ENCODE measurements around the gene GMPPA. TPM values are rescaled to one million over a fixed set of nuclear protein-coding genes. Genes with fewer than 3 reads are reported as not detected.

GMPPA gene
- total and polyA plus RNA-seq, 9 of the 15 experiments (the other 6 are each of a cell fraction or from before 2014, with no cell fraction given), result 7.0 to 101 (median 66.7) TPM

GRCh38 chr2:219509780-219510511 is 11.3 kb downstream of the GMPPA start (continued):
- TF ChIP-seq MEF2A (IDR thresholded peaks at IDR 0.05; ENCODE audit: control insufficient read depth, low read depth, low read length) (0 out of 2 replicates have a peak, but pooled peaks have one; percentile 33), TAL1 (IDR thresholded peaks at IDR 0.05) (peak; percentile 97), ZKSCAN1 (IDR thresholded peaks at IDR 0.05; ENCODE audit: low read depth, low read length) (0 out of 2 replicates have a peak, but pooled peaks have one; percentile 20), MECOM (CRISPR knock-in tag; IDR thresholded peaks at IDR 0.05) (0 out of 2 replicates have a peak, but pooled peaks have one; percentile 18), WHSC1 (IDR thresholded peaks at IDR 0.05; ENCODE audit: low read length) (no peak), CBX8 (IDR thresholded peaks at IDR 0.05; ENCODE audit: borderline replicate concordance, extremely low read depth, low read depth, low read length, poor library complexity, severe bottlenecking) (no peak), KLF16 (IDR thresholded peaks at IDR 0.05) (peak; percentile 94), RUNX1 (IDR thresholded peaks at IDR 0.05; ENCODE audit: low read depth) (0 out of 2 replicates have a peak, but pooled peaks have one; percentile 82), ZNF174 (CRISPR knock-in tag; IDR thresholded peaks at IDR 0.05) (no peak), ZNF121 (CRISPR knock-in tag; conservative IDR thresholded peaks at IDR 0.05) (no peak), RBBP5 (IDR thresholded peaks at IDR 0.05; ENCODE audit: borderline replicate concordance, insufficient read depth, low read length, poor library complexity, severe bottlenecking) (peak; percentile 54), TFAM (CRISPR knock-in tag; conservative IDR thresholded peaks at IDR 0.05) (no peak), HMG20A (CRISPR knock-in tag; conservative IDR thresholded peaks at IDR 0.05) (no peak), KLF13 (tag; IDR thresholded peaks at IDR 0.05; ENCODE audit: borderline replicate concordance, low read depth) (no peak), TRIM28 (IDR thresholded peaks at IDR 0.05) (no peak; the same call in 1 of the 2 replicates), BHLHE40 (IDR thresholded peaks at IDR 0.05; ENCODE audit: low read length) (peak; percentile 77), RBM14 (IDR thresholded peaks at IDR 0.05; ENCODE audit: borderline replicate concordance, insufficient read depth, low read depth, low read length) (no peak), STAT5A (IDR thresholded peaks at IDR 0.05; ENCODE audit: borderline replicate concordance, low read length) (peak; percentile 86), ETV5 (CRISPR knock-in tag; IDR thresholded peaks at IDR 0.05; ENCODE audit: low read depth) (no peak)
- TF ChIP-seq, protein P1, sequence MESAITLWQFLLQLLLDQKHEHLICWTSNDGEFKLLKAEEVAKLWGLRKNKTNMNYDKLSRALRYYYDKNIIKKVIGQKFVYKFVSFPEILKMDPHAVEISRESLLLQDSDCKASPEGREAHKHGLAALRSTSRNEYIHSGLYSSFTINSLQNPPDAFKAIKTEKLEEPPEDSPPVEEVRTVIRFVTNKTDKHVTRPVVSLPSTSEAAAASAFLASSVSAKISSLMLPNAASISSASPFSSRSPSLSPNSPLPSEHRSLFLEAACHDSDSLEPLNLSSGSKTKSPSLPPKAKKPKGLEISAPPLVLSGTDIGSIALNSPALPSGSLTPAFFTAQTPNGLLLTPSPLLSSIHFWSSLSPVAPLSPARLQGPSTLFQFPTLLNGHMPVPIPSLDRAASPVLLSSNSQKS (CRISPR knock-in tag; IDR thresholded peaks at IDR 0.05), result no peak
- TF ChIP-seq, protein P2, sequence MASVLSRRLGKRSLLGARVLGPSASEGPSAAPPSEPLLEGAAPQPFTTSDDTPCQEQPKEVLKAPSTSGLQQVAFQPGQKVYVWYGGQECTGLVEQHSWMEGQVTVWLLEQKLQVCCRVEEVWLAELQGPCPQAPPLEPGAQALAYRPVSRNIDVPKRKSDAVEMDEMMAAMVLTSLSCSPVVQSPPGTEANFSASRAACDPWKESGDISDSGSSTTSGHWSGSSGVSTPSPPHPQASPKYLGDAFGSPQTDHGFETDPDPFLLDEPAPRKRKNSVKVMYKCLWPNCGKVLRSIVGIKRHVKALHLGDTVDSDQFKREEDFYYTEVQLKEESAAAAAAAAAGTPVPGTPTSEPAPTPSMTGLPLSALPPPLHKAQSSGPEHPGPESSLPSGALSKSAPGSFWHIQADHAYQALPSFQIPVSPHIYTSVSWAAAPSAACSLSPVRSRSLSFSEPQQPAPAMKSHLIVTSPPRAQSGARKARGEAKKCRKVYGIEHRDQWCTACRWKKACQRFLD (CRISPR knock-in tag; IDR thresholded peaks at IDR 0.05), result peak; percentile 68; the same call in 1 of the 2 replicates
- TF ChIP-seq, protein P3, sequence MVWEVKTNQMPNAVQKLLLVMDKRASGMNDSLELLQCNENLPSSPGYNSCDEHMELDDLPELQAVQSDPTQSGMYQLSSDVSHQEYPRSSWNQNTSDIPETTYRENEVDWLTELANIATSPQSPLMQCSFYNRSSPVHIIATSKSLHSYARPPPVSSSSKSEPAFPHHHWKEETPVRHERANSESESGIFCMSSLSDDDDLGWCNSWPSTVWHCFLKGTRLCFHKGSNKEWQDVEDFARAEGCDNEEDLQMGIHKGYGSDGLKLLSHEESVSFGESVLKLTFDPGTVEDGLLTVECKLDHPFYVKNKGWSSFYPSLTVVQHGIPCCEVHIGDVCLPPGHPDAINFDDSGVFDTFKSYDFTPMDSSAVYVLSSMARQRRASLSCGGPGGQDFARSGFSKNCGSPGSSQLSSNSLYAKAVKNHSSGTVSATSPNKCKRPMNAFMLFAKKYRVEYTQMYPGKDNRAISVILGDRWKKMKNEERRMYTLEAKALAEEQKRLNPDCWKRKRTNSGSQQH (CRISPR knock-in tag; IDR thresholded peaks at IDR 0.05), result 0 out of 2 replicates have a peak, but pooled peaks have one; percentile 64
- TF ChIP-seq, protein P4, sequence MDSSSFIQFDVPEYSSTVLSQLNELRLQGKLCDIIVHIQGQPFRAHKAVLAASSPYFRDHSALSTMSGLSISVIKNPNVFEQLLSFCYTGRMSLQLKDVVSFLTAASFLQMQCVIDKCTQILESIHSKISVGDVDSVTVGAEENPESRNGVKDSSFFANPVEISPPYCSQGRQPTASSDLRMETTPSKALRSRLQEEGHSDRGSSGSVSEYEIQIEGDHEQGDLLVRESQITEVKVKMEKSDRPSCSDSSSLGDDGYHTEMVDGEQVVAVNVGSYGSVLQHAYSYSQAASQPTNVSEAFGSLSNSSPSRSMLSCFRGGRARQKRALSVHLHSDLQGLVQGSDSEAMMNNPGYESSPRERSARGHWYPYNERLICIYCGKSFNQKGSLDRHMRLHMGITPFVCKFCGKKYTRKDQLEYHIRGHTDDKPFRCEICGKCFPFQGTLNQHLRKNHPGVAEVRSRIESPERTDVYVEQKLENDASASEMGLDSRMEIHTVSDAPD (CRISPR knock-in tag; IDR thresholded peaks at IDR 0.05), result no peak

Data from K562 (cell line).